Lower leg skin (tissue), 4 donors: Measurements from ENCODE around the gene NLRP3. TPM values are rescaled to one million over a fixed set of nuclear protein-coding genes. Genes with fewer than 3 reads are reported as not detected.

ENCODE experiments used
- DNase-seq, 2 donors: peaks; one replicate each; pipeline ENCODE4 v3.0.0-alpha.2; 2019; ENCODE audit warnings: low spot score in 2 of 2
- H3K4me3 ChIP-seq: fragments of 200-600 bp; sonication (generic); 2 replicates; pipeline ENCODE4 v1.5.1; 2017; ENCODE audit warnings: mild to moderate bottlenecking, low read depth; ENCODE audit not compliant: poor library complexity, severe bottlenecking
- POLR2A ChIP-seq, 2 donors: fragments of 450-650 bp; IDR thresholded peaks; one replicate each; pipeline ENCODE4 v1.6.1; 2016 to 2017; ENCODE audit warnings: antibody characterized with exemption in 2 of 2, mild to moderate bottlenecking in 1 of 2, moderate library complexity in 1 of 2
- WGBS, 2 donors: methylation state at CpG; one replicate each; pipeline ENCODE4 v1.1.5; 2018; 5-methylcytosine and 5-hydroxymethylcytosine counted together
- intact Hi-C: fragments of 100-400 bp; cut with DNase I; formaldehyde crosslinking; loops from one replicate; pipeline ENCODE4 v1.15.0; 2023; ENCODE audit warnings: low total_unique reads
- total RNA-seq, 4 donors: library from RNA; depleted of rRNA; stranded (reverse); fragments of >200 nt; gene quantifications; one replicate each; pipeline ENCODE4 v1.1.0, GENCODE V29; 2016
- TF ChIP-seq, protein P1 (sequence below), 3 donors: fragments of 450-650 bp; IDR thresholded peaks; one replicate each; pipeline ENCODE4 v1.5.1; 2016; ENCODE audit warnings: antibody characterized with exemption in 3 of 3, mild to moderate bottlenecking in 3 of 3, moderate library complexity in 2 of 3

Gene NLRP3
- total RNA-seq, 4 donors from 2014 or later = 0.13 to 1.2 (median 0.32) TPM

DNA sequence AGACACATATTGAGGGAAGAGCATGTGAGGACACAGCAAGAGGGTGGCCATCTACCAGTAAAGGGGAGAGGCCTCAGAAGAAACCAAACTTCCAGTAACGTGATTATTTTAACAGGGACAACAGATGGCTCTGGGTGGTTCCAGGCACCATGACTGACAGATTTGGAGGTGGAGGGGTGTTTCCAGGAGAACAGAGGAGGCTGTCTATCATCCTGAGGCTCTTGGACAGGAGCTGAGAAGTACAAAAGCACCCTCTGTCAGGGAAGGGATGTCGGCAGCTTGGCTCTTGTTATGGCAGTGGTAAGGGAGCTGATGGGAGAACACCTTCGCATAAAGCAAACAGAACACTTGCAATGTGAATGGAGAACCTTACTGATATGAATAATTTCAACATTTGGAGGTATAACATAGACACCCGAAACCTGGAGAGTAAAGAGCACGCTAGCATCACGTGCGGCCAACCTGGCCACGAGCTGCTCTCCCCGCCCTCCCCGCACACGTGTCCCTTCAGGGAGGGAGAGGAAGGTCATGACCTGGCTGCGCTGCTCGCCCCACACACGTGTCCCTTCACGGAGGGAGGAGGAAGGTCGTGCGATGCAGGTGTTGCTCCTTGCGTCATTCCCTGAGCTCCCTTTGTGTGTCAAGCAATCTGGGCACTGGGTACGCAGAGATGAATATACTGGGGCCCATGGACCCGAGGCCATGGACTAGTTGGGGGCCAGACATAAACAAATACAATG lies 37.5 kb upstream of the NLRP3 start:
- TF ChIP-seq, protein P1, sequence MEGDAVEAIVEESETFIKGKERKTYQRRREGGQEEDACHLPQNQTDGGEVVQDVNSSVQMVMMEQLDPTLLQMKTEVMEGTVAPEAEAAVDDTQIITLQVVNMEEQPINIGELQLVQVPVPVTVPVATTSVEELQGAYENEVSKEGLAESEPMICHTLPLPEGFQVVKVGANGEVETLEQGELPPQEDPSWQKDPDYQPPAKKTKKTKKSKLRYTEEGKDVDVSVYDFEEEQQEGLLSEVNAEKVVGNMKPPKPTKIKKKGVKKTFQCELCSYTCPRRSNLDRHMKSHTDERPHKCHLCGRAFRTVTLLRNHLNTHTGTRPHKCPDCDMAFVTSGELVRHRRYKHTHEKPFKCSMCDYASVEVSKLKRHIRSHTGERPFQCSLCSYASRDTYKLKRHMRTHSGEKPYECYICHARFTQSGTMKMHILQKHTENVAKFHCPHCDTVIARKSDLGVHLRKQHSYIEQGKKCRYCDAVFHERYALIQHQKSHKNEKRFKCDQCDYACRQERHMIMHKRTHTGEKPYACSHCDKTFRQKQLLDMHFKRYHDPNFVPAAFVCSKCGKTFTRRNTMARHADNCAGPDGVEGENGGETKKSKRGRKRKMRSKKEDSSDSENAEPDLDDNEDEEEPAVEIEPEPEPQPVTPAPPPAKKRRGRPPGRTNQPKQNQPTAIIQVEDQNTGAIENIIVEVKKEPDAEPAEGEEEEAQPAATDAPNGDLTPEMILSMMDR (IDR thresholded peaks at IDR 0.05) = no peak
- no peak for TF ChIP-seq POLR2A (IDR thresholded peaks at IDR 0.05)
- H3K4me3 ChIP-seq = no peak overlapping the region
- DNase-seq = no peak
- intact Hi-C loops = no loop called here
- WGBS, 2 donors = 84 to 89% methylated on average over 20 of the region's 20 CpGs

DNA sequence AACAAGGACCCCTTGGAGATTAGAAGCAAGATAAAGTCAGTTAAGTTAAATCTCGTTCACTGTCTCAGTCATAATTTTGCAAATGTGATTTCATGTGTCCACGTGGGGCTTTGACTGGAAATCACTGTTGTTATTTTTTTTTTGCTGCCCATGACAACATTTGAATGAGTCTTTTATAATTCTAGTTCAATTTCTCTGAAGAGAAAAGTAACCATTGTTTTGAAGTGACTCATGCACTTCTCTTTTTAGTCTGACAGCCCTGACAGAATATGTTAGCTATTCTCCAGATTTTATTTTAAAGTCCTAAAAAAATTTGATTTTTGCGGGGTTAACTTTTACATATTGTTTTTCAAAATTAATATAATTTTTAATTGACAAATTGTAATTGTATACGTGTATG lies 30.7 kb upstream of the NLRP3 start:
- TF ChIP-seq, protein P1 (IDR thresholded peaks at IDR 0.05) = no peak
- TF ChIP-seq POLR2A (IDR thresholded peaks at IDR 0.05) = no peak
- H3K4me3 ChIP-seq = no peak overlapping the region
- no peak for DNase-seq
- 63 to 68% methylated on average over 4 of the region's 4 CpGs for WGBS, 2 donors
- intact Hi-C loops = no loop called here

DNA sequence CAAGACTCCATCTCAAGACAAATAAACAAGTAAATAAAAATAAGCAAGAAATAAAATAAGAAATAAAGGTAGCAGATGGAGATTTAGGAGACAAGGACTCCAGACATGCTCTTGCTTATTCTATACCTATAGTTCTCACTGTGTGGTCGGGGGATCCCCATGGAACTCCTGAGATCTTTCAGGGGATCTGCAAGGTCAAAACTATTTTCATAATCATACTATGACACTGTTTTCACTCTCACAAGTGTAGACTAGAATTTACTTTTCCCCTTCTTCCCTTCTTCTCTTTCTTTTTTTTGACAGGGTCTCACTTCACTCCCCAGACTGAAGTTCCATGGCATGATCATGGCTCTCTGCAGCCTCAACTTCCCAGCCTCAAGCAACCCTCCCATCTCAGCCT lies 29.8 kb upstream of the NLRP3 start:
- intact Hi-C loops = no loop called here
- no peak overlapping the region for H3K4me3 ChIP-seq
- no peak for TF ChIP-seq POLR2A (IDR thresholded peaks at IDR 0.05)
- TF ChIP-seq, protein P1 (IDR thresholded peaks at IDR 0.05) = no peak
- no peak for DNase-seq
- WGBS, 2 donors = 70 to 97% methylated on average over 1 of the region's 1 CpG

DNA sequence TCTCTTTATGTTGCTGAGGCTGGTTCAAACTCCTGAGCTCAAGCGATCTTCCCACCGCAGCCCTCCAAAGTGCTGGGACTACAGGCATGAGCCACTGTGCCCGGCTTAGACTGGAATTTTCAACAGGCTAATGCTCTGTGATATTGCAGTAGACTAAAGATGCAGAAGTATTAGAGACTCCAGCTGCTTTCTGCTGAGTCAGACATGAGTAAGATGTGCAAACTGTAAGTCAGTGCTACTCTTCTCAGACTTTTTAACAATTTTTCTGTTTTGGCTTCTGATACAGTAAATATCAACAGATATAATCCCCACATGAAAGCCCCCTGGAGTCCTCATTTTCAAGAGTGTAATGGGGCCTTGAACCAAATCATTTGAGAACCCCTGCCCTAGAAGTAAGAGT lies 29.3 kb upstream of the NLRP3 start:
- H3K4me3 ChIP-seq = no peak overlapping the region
- no peak for DNase-seq
- 87 to 88% methylated on average over 3 of the region's 3 CpGs for WGBS, 2 donors
- intact Hi-C loops = no loop called here
- TF ChIP-seq, protein P1 (IDR thresholded peaks at IDR 0.05) = no peak
- no peak for TF ChIP-seq POLR2A (IDR thresholded peaks at IDR 0.05)

DNA sequence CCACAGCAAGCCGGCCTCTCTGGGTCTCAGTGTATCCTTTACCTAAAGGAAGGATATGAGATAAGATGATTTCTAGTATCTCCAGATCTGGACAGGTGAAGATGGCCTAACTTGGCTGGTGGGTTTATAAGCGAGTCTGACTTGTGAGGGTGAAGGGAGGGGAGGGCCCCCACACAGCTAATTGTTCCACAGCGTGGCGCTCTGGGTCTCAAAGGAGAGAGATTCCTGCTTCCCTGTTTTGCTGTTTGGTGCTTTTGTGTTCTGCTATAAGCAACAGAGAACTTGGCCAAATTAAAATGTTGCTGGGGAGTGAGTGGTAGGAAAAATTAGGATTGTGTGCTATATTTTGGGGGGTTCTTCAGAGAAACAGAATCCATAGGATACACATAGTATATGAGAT lies 28.9 kb upstream of the NLRP3 start:
- intact Hi-C loops = no loop called here
- 68 to 71% methylated on average over 4 of the region's 4 CpGs for WGBS, 2 donors

More for the DNA sequence above, 28.9 kb upstream of the NLRP3 start:
- no peak for DNase-seq
- H3K4me3 ChIP-seq = no peak overlapping the region
- no peak for TF ChIP-seq POLR2A (IDR thresholded peaks at IDR 0.05)
- TF ChIP-seq, protein P1 (IDR thresholded peaks at IDR 0.05) = no peak
